Measurements from ENCODE around the gene ZNF664.

ZNF664 gene

GRCh38 chr12:124028555-124028925 lies 55.5 kb downstream of the ZNF664 start:
- Mint-ChIP-seq H3K9me3 (no peaks in the 10 kb centered on the region), H3K27me3 (no peaks in the 10 kb centered on the region), H3K27ac (no peak overlapping the region), H3K4me3 (no peak overlapping the region), H3K36me3 (ENCODE audit: low read depth) (no peaks in the 10 kb centered on the region), H3K4me1 (no peaks in the 10 kb centered on the region)
- ATAC-seq (no peak), DNase-seq (no peak)

GRCh38 chr12:124030008-124030407 lies 57.0 kb downstream of the ZNF664 start:
- ATAC-seq (no peak), DNase-seq (no peak)
- Mint-ChIP-seq H3K4me3 (no peak overlapping the region), H3K27ac (no peak overlapping the region), H3K36me3 (ENCODE audit: low read depth) (no peaks in the 10 kb centered on the region), H3K27me3 (no peaks in the 10 kb centered on the region), H3K9me3 (no peaks in the 10 kb centered on the region), H3K4me1 (no peaks in the 10 kb centered on the region)

GRCh38 chr12:124030510-124030909 lies 57.5 kb downstream of the ZNF664 start:
- H3K9me3 Mint-ChIP-seq: no peaks in the 10 kb centered on the region
- H3K27ac Mint-ChIP-seq: no peak overlapping the region
- H3K4me3 Mint-ChIP-seq: no peak overlapping the region
- H3K36me3 Mint-ChIP-seq (ENCODE audit: low read depth): no peaks in the 10 kb centered on the region
- no peaks in the 10 kb centered on the region for H3K4me1 Mint-ChIP-seq
- no peak for ATAC-seq
- DNase-seq: no peak
- no peaks in the 10 kb centered on the region for H3K27me3 Mint-ChIP-seq

GRCh38 chr12:124031058-124031457 lies 58.0 kb downstream of the ZNF664 start:
- no peak overlapping the region for H3K27ac Mint-ChIP-seq
- DNase-seq: no peak
- H3K9me3 Mint-ChIP-seq: no peaks in the 10 kb centered on the region
- H3K4me1 Mint-ChIP-seq: no peaks in the 10 kb centered on the region
- no peak overlapping the region for H3K4me3 Mint-ChIP-seq
- no peaks in the 10 kb centered on the region for H3K36me3 Mint-ChIP-seq (ENCODE audit: low read depth)
- no peaks in the 10 kb centered on the region for H3K27me3 Mint-ChIP-seq
- ATAC-seq: no peak

GRCh38 chr12:124032265-124032886 lies 59.4 kb downstream of the ZNF664 start:
- no peaks in the 10 kb centered on the region for H3K27me3 Mint-ChIP-seq
- DNase-seq: peak; percentile 36
- H3K4me3 Mint-ChIP-seq: no peak overlapping the region
- peak; percentile 36 for ATAC-seq
- H3K9me3 Mint-ChIP-seq: no peaks in the 10 kb centered on the region
- no peaks in the 10 kb centered on the region for H3K36me3 Mint-ChIP-seq (ENCODE audit: low read depth)
- H3K4me1 Mint-ChIP-seq: peaks cover 2% of the 10 kb centered on the region
- H3K27ac Mint-ChIP-seq: no peak overlapping the region

- no peak for ATAC-seq
- peaks cover 2% of the 10 kb centered on the region for H3K4me1 Mint-ChIP-seq
- H3K4me3 Mint-ChIP-seq: no peak overlapping the region
- H3K36me3 Mint-ChIP-seq (ENCODE audit: low read depth): no peaks in the 10 kb centered on the region
- H3K9me3 Mint-ChIP-seq: no peaks in the 10 kb centered on the region
- no peak overlapping the region for H3K27ac Mint-ChIP-seq
- DNase-seq: no peak
- no peaks in the 10 kb centered on the region for H3K27me3 Mint-ChIP-seq
Observed at GRCh38 chr12:124033859-124034258, 60.8 kb downstream of the ZNF664 start.

- Mint-ChIP-seq H3K27ac (no peak overlapping the region), H3K36me3 (ENCODE audit: low read depth) (no peaks in the 10 kb centered on the region), H3K9me3 (no peaks in the 10 kb centered on the region), H3K27me3 (no peaks in the 10 kb centered on the region), H3K4me3 (no peak overlapping the region), H3K4me1 (peaks cover 2% of the 10 kb centered on the region)
- DNase-seq (no peak), ATAC-seq (no peak)
Observed at GRCh38 chr12:124034297-124034696, 61.3 kb downstream of the ZNF664 start.

- H3K4me3 Mint-ChIP-seq: no peak overlapping the region
- ATAC-seq (no peak), DNase-seq (no peak)
- H3K27me3 Mint-ChIP-seq: no peaks in the 10 kb centered on the region
- H3K4me1 Mint-ChIP-seq: peaks cover 2% of the 10 kb centered on the region
- no peaks in the 10 kb centered on the region for H3K36me3 Mint-ChIP-seq (ENCODE audit: low read depth)
- no peaks in the 10 kb centered on the region for H3K9me3 Mint-ChIP-seq
- H3K27ac Mint-ChIP-seq: no peak overlapping the region
Observed at GRCh38 chr12:124035163-124035562, 62.1 kb downstream of the ZNF664 start.

- no peaks in the 10 kb centered on the region for H3K9me3 Mint-ChIP-seq
- no peak for ATAC-seq
- H3K36me3 Mint-ChIP-seq (ENCODE audit: low read depth): no peaks in the 10 kb centered on the region
- H3K4me3 Mint-ChIP-seq: no peak overlapping the region
- peaks cover 2% of the 10 kb centered on the region for H3K4me1 Mint-ChIP-seq
- DNase-seq: no peak
- H3K27ac Mint-ChIP-seq: no peak overlapping the region
- no peaks in the 10 kb centered on the region for H3K27me3 Mint-ChIP-seq
Observed at GRCh38 chr12:124036171-124036598, 63.2 kb downstream of the ZNF664 start.

GRCh38 chr12:124036657-124037109 lies 63.7 kb downstream of the ZNF664 start:
- peaks cover 2% of the 10 kb centered on the region for H3K4me1 Mint-ChIP-seq
- no peak overlapping the region for H3K4me3 Mint-ChIP-seq
- ATAC-seq: no peak
- H3K27me3 Mint-ChIP-seq: no peaks in the 10 kb centered on the region
- H3K9me3 Mint-ChIP-seq: no peaks in the 10 kb centered on the region
- no peaks in the 10 kb centered on the region for H3K36me3 Mint-ChIP-seq (ENCODE audit: low read depth)
- DNase-seq: peak; percentile 36
- H3K27ac Mint-ChIP-seq: no peak overlapping the region

GRCh38 chr12:124037331-124037730 lies 64.3 kb downstream of the ZNF664 start:
- H3K4me3 Mint-ChIP-seq: no peak overlapping the region
- peaks cover 2% of the 10 kb centered on the region for H3K4me1 Mint-ChIP-seq
- no peak overlapping the region for H3K27ac Mint-ChIP-seq
- no peaks in the 10 kb centered on the region for H3K27me3 Mint-ChIP-seq
- H3K9me3 Mint-ChIP-seq: no peaks in the 10 kb centered on the region
- no peak for DNase-seq
- H3K36me3 Mint-ChIP-seq (ENCODE audit: low read depth): no peaks in the 10 kb centered on the region
- ATAC-seq: no peak

- no peaks in the 10 kb centered on the region for H3K9me3 Mint-ChIP-seq
- no peak for DNase-seq
- no peak overlapping the region for H3K27ac Mint-ChIP-seq
- H3K27me3 Mint-ChIP-seq: no peaks in the 10 kb centered on the region
- H3K4me3 Mint-ChIP-seq: no peak overlapping the region
- peaks cover 5% of the 10 kb centered on the region for H3K4me1 Mint-ChIP-seq
- no peaks in the 10 kb centered on the region for H3K36me3 Mint-ChIP-seq (ENCODE audit: low read depth)
- no peak for ATAC-seq
Observed at GRCh38 chr12:124039276-124039675, 66.3 kb downstream of the ZNF664 start.

- no peaks in the 10 kb centered on the region for H3K36me3 Mint-ChIP-seq (ENCODE audit: low read depth)
Observed at GRCh38 chr12:124040291-124040690, 67.3 kb downstream of the ZNF664 start.

GRCh38 chr12:124040737-124041136 lies 67.7 kb downstream of the ZNF664 start:
- H3K4me3 Mint-ChIP-seq: no peak overlapping the region
- ATAC-seq (no peak), DNase-seq (no peak)
- no peak overlapping the region for H3K27ac Mint-ChIP-seq
- H3K9me3 Mint-ChIP-seq: no peaks in the 10 kb centered on the region
- no peaks in the 10 kb centered on the region for H3K36me3 Mint-ChIP-seq (ENCODE audit: low read depth)
- peaks cover 5% of the 10 kb centered on the region for H3K4me1 Mint-ChIP-seq
- no peaks in the 10 kb centered on the region for H3K27me3 Mint-ChIP-seq

More at GRCh38 chr12:124040291-124040690, 67.3 kb downstream of the ZNF664 start:
- Mint-ChIP-seq H3K27ac (no peak overlapping the region), H3K4me3 (no peak overlapping the region), H3K27me3 (no peaks in the 10 kb centered on the region), H3K9me3 (no peaks in the 10 kb centered on the region), H3K4me1 (peaks cover 5% of the 10 kb centered on the region)
- ATAC-seq (no peak), DNase-seq (no peak)

- Mint-ChIP-seq H3K4me3 (no peak overlapping the region), H3K9me3 (peaks cover 8% of the 10 kb centered on the region), H3K27me3 (no peaks in the 10 kb centered on the region), H3K36me3 (ENCODE audit: low read depth) (peaks cover 2% of the 10 kb centered on the region), H3K27ac (no peak overlapping the region), H3K4me1 (peaks cover 3% of the 10 kb centered on the region)
- no peak for ATAC-seq
- DNase-seq: no peak
Observed at GRCh38 chr12:124041907-124042306, 68.9 kb downstream of the ZNF664 start.

- H3K4me1 Mint-ChIP-seq: peaks cover 3% of the 10 kb centered on the region
- no peak for DNase-seq
- H3K9me3 Mint-ChIP-seq: peaks cover 26% of the 10 kb centered on the region
- no peak for ATAC-seq
- no peak overlapping the region for H3K4me3 Mint-ChIP-seq
- H3K27ac Mint-ChIP-seq: no peak overlapping the region
- no peaks in the 10 kb centered on the region for H3K27me3 Mint-ChIP-seq
- H3K36me3 Mint-ChIP-seq (ENCODE audit: low read depth): peaks cover 13% of the 10 kb centered on the region
Observed at GRCh38 chr12:124044021-124044420, 71.0 kb downstream of the ZNF664 start.
